A549 treated with GW870086 at 1 μM for 4 hours (cell line): Measurements from ENCODE around the gene CELA2B. TPM values are rescaled to one million over a fixed set of nuclear protein-coding genes. Genes with fewer than 3 reads are reported as not detected.

Experiments
- total RNA-seq: library from RNA; stranded (reverse); fragments of 200-300 nt; extraction: Qiagen RNA extraction; gene quantifications from 5 replicates; pipeline ENCODE4 v1.2.3, GENCODE V29; 2022; ENCODE audit warnings: low read depth

Gene CELA2B
- total RNA-seq: 0.22 TPM in 1 of 5 replicates, not detected in the others

GRCh38 chr1:15475752-15476314 lies at the start of gene CELA2B:
Gene CELA2B (plus strand): TSS chr1:15476104. CDS start chr1:15476126, 22 bp downstream.

GRCh38 chr1:15456313-15456954 lies 19.5 kb upstream of the CELA2B start, which contains the start of gene CELA2A:
Gene CELA2A (plus strand): TSS chr1:15456732. CDS start chr1:15456754, 22 bp downstream.

GRCh38 chr1:15524021-15524282 lies 48.0 kb downstream of the CELA2B start, which contains the start of gene CASP9:
Gene CASP9 (minus strand): TSS chr1:15524215. CDS start chr1:15524200, 15 bp downstream.

GRCh38 chr1:15526490-15527339 lies 50.8 kb downstream of the CELA2B start, which contains the start of gene DNAJC16:
Gene DNAJC16 (plus strand): TSS chr1:15526848. CDS start chr1:15529106, 2,258 bp downstream.

Other genes with a start within 250 kb of the CELA2B start
- gene FHAD1, start 228.9 kb upstream of the CELA2B start, total RNA-seq: 0.29 to 0.81 TPM (median 0.62 TPM) in 5 replicates
- 221 to 302 TPM (median 295 TPM) in 5 replicates for gene EFHD2, start 66.2 kb upstream of the CELA2B start, total RNA-seq
- 0.89 to 3.3 TPM (median 1.7 TPM) in 5 replicates for gene CTRC, start 37.7 kb upstream of the CELA2B start, total RNA-seq
- not detected in 5 replicates for gene CELA2A, start 19.4 kb upstream of the CELA2B start, total RNA-seq
- gene CASP9, start 48.1 kb downstream of the CELA2B start, total RNA-seq: 4.8 to 6.7 TPM (median 5.8 TPM) in 5 replicates
- gene DNAJC16, start 50.7 kb downstream of the CELA2B start, total RNA-seq: 4.0 to 5.9 TPM (median 5.3 TPM) in 5 replicates
- gene AGMAT, start 108.9 kb downstream of the CELA2B start, total RNA-seq: 5.4 to 8.2 TPM (median 7.5 TPM) in 5 replicates
- 6.4 to 9.3 TPM (median 8.2 TPM) in 5 replicates for gene DDI2, start 141.4 kb downstream of the CELA2B start, total RNA-seq
- gene PLEKHM2, start 208.2 kb downstream of the CELA2B start, total RNA-seq: 19.5 to 26.9 TPM (median 25.6 TPM) in 5 replicates